Gastroesophageal sphincter (tissue), 4 donors: ENCODE results near the gene RFPL4A. TPM values are rescaled to one million over a fixed set of nuclear protein-coding genes. Genes with fewer than 3 reads are reported as not detected.

ENCODE experiments used
- ATAC-seq: fragments of 150-250 bp; one replicate; pipeline ENCODE4 v1.9.1; 2016; ENCODE audit warnings: mild to moderate bottlenecking, moderate library complexity
- H3K27ac ChIP-seq, 4 donors: fragments of 200-600 bp; sonication (generic) in 3 of 4; 1 replicate in 3 of 4; 2 replicates in 1 of 4; pipeline ENCODE4 v1.5.1; 2016 to 2019
- H3K27me3 ChIP-seq: fragments of 200-600 bp; sonication (generic); one replicate; pipeline ENCODE4 v1.5.1; 2019
- H3K36me3 ChIP-seq, 2 donors: fragments of 200-600 bp; sonication (generic); one replicate each; pipeline ENCODE4 v1.5.1; 2019; ENCODE audit warnings: control low read depth in 1 of 2
- H3K4me1 ChIP-seq, 3 donors: fragments of 200-600 bp; sonication (generic); 1 replicate in 2 of 3; 2 replicates in 1 of 3; pipeline ENCODE4 v1.5.1; 2016 to 2019; ENCODE audit warnings: control low read depth in 2 of 3
- H3K4me3 ChIP-seq, 2 donors: fragments of 200-600 bp; sonication (generic); one replicate each; pipeline ENCODE4 v1.5.1; 2019; ENCODE audit warnings: mild to moderate bottlenecking in 1 of 2, moderate library complexity in 1 of 2
- H3K9me3 ChIP-seq, 3 donors: fragments of 200-600 bp; sonication (generic); one replicate each; pipeline ENCODE4 v1.5.1; 2017 to 2019; ENCODE audit warnings: control low read depth in 2 of 3
- CTCF ChIP-seq, 4 experiments: fragments of 200-600 bp in 2 of 4; fragments of 450-650 bp in 2 of 4; sonication (generic) in 1 of 4; IDR thresholded peaks; one replicate each; pipeline ENCODE4 v1.5.1; 2017 to 2019; ENCODE audit warnings: antibody characterized with exemption in 4 of 4, mild to moderate bottlenecking in 2 of 4, moderate library complexity in 2 of 4
- EP300 ChIP-seq: sonication (generic); formaldehyde crosslinking; IDR thresholded peaks from one replicate; pipeline ENCODE4 v1.6.1; 2017; ENCODE audit warnings: antibody characterized with exemption, mild to moderate bottlenecking
- POLR2A ChIP-seq, 2 donors: fragments of 450-650 bp; IDR thresholded peaks; one replicate each; pipeline ENCODE4 v1.6.1; 2017; ENCODE audit warnings: antibody characterized with exemption in 2 of 2, mild to moderate bottlenecking in 2 of 2, moderate library complexity in 1 of 2
- POLR2AphosphoS5 ChIP-seq: sonication (generic); formaldehyde crosslinking; IDR thresholded peaks from one replicate; pipeline ENCODE4 v1.6.1; 2017; ENCODE audit warnings: antibody characterized with exemption
- WGBS, 2 donors: methylation state at CpG; one replicate each; pipeline ENCODE4 v1.1.5; 2018; ENCODE audit warnings: low coverage in 1 of 2; 5-methylcytosine and 5-hydroxymethylcytosine counted together
- total RNA-seq, 4 donors: library from RNA; depleted of rRNA; stranded (reverse); fragments of >200 nt; gene quantifications; one replicate each; pipeline ENCODE4 v1.1.0, GENCODE V29; 2016

RFPL4A gene
- total RNA-seq, 4 donors from 2014 or later = not detected

GRCh38 chr19:55778331-55778730, 19.4 kb downstream of the RFPL4A start:
- H3K27ac ChIP-seq = no peak overlapping the region

GRCh38 chr19:55781112-55781511, 22.2 kb downstream of the RFPL4A start:
- Histone ChIP-seq H3K27me3 (peaks cover 43% of the 10 kb centered on the region), H3K36me3 (no peaks in the 10 kb centered on the region), H3K9me3 (no peaks in the 10 kb centered on the region), H3K4me3 (no peak overlapping the region), H3K27ac (no peak overlapping the region), H3K4me1 (no peaks in the 10 kb centered on the region)
- no peak for TF ChIP-seq POLR2A (IDR thresholded peaks at IDR 0.05)
- no peak for TF ChIP-seq EP300
- no peak for TF ChIP-seq POLR2AphosphoS5
- TF ChIP-seq CTCF (IDR thresholded peaks at IDR 0.05) = no peak
- WGBS, 2 donors = 61 to 69% methylated on average over 4 to 5 of the region's 5 CpGs
- ATAC-seq = no peak

More at GRCh38 chr19:55778331-55778730, 19.4 kb downstream of the RFPL4A start:
- no peak for ATAC-seq
- peaks cover 51% of the 10 kb centered on the region for H3K27me3 ChIP-seq
- TF ChIP-seq EP300 (no peak), POLR2A (IDR thresholded peaks at IDR 0.05) (no peak), CTCF (IDR thresholded peaks at IDR 0.05) (no peak), POLR2AphosphoS5 (no peak)
- no peaks in the 10 kb centered on the region for H3K9me3 ChIP-seq
- no peaks in the 10 kb centered on the region for H3K4me1 ChIP-seq
- H3K4me3 ChIP-seq = no peak overlapping the region
- no peaks in the 10 kb centered on the region for H3K36me3 ChIP-seq
- WGBS, 2 donors = 69 to 73% methylated on average over 3 to 12 of the region's 16 CpGs

GRCh38 chr19:55795021-55795420, 36.1 kb downstream of the RFPL4A start:
- no peaks in the 10 kb centered on the region for H3K9me3 ChIP-seq
- no peak overlapping the region for H3K27ac ChIP-seq
- peaks cover 19% of the 10 kb centered on the region for H3K27me3 ChIP-seq
- WGBS, 2 donors = 85 to 92% methylated on average over 7 to 11 of the region's 11 CpGs
- no peak overlapping the region for H3K4me3 ChIP-seq
- no peaks in the 10 kb centered on the region for H3K36me3 ChIP-seq
- no peak for ATAC-seq
- H3K4me1 ChIP-seq = no peaks in the 10 kb centered on the region
- TF ChIP-seq CTCF (IDR thresholded peaks at IDR 0.05) (no peak), POLR2AphosphoS5 (no peak), EP300 (no peak)

- H3K27ac ChIP-seq = no peak overlapping the region
- H3K4me3 ChIP-seq = no peak overlapping the region
- no peak for ATAC-seq
- H3K9me3 ChIP-seq = peaks cover 0 to 22% (median 0%) of the 10 kb centered on the region in 3 donors
- TF ChIP-seq CTCF (IDR thresholded peaks at IDR 0.05) (no peak), EP300 (no peak), POLR2AphosphoS5 (no peak), POLR2A (IDR thresholded peaks at IDR 0.05) (no peak)
- peaks cover 11% of the 10 kb centered on the region for H3K27me3 ChIP-seq
- H3K36me3 ChIP-seq = no peaks in the 10 kb centered on the region
- WGBS, 2 donors = 55 to 62% methylated on average over 4 to 7 of the region's 7 CpGs
- no peaks in the 10 kb centered on the region for H3K4me1 ChIP-seq
Observed at GRCh38 chr19:55801416-55801815, 42.5 kb downstream of the RFPL4A start.

GRCh38 chr19:55802281-55802680, 43.4 kb downstream of the RFPL4A start:
- Histone ChIP-seq H3K27me3 (peaks cover 9% of the 10 kb centered on the region), H3K9me3 (peaks cover 0 to 25% (median 0%) of the 10 kb centered on the region in 3 donors), H3K36me3 (no peaks in the 10 kb centered on the region), H3K4me1 (no peaks in the 10 kb centered on the region), H3K4me3 (no peak overlapping the region), H3K27ac (no peak overlapping the region)
- WGBS, 2 donors = 83 to 86% methylated on average over 2 of the region's 2 CpGs
- no peak for ATAC-seq
- TF ChIP-seq EP300 (no peak), CTCF (IDR thresholded peaks at IDR 0.05) (no peak), POLR2AphosphoS5 (no peak), POLR2A (IDR thresholded peaks at IDR 0.05) (no peak)
